Activated naive CD4-positive, alpha-beta T cell treated with anti-CD3 and anti-CD28 coated beads, Interleukin-2, amount 50 U/mL, for 24 hours (primary cell): ENCODE results near the gene E2F6.

Experiments
- H3K27ac Mint-ChIP-seq: one replicate; pipeline ENCODE4 v1.8.0; 2021; ENCODE audit warnings: mild to moderate bottlenecking, mixed read lengths
- H3K27me3 Mint-ChIP-seq: one replicate; pipeline ENCODE4 v1.8.0; 2021; ENCODE audit warnings: mixed read lengths
- H3K36me3 Mint-ChIP-seq: one replicate; pipeline ENCODE4 v1.8.0; 2021; ENCODE audit warnings: mixed read lengths
- H3K4me1 Mint-ChIP-seq: one replicate; pipeline ENCODE4 v1.8.0; 2021; ENCODE audit warnings: mixed read lengths
- H3K4me3 Mint-ChIP-seq: one replicate; pipeline ENCODE4 v1.8.0; 2021; ENCODE audit warnings: mild to moderate bottlenecking, mixed read lengths
- H3K9me3 Mint-ChIP-seq: one replicate; pipeline ENCODE4 v1.8.0; 2021; ENCODE audit warnings: mixed read lengths

Gene E2F6

GRCh38 chr2:11499081-11499743 lies 33.3 kb upstream of the E2F6 start:
- no peaks in the 10 kb centered on the region for H3K36me3 Mint-ChIP-seq

GRCh38 chr2:11498543-11499034 lies 32.6 kb upstream of the E2F6 start:
- Mint-ChIP-seq H3K27me3 (peaks cover 6% of the 10 kb centered on the region), H3K4me3 (no peak overlapping the region), H3K9me3 (peaks cover 8% of the 10 kb centered on the region), H3K36me3 (no peaks in the 10 kb centered on the region), H3K27ac (no peak overlapping the region), H3K4me1 (no peaks in the 10 kb centered on the region)

More at GRCh38 chr2:11499081-11499743, 33.3 kb upstream of the E2F6 start:
- H3K27ac Mint-ChIP-seq: no peak overlapping the region
- H3K4me3 Mint-ChIP-seq: no peak overlapping the region
- peaks cover 4% of the 10 kb centered on the region for H3K27me3 Mint-ChIP-seq
- no peaks in the 10 kb centered on the region for H3K4me1 Mint-ChIP-seq
- peaks cover 8% of the 10 kb centered on the region for H3K9me3 Mint-ChIP-seq

GRCh38 chr2:11495844-11496681 lies 30.1 kb upstream of the E2F6 start:
- peaks cover 2% of the 10 kb centered on the region for H3K27me3 Mint-ChIP-seq

GRCh38 chr2:11494310-11494709 lies 28.3 kb upstream of the E2F6 start:
- H3K4me1 Mint-ChIP-seq: no peaks in the 10 kb centered on the region
- no peak overlapping the region for H3K4me3 Mint-ChIP-seq
- H3K27me3 Mint-ChIP-seq: peaks cover 4% of the 10 kb centered on the region
- no peaks in the 10 kb centered on the region for H3K9me3 Mint-ChIP-seq
- no peaks in the 10 kb centered on the region for H3K36me3 Mint-ChIP-seq
- H3K27ac Mint-ChIP-seq: no peak overlapping the region

More at GRCh38 chr2:11495844-11496681, 30.1 kb upstream of the E2F6 start:
- Mint-ChIP-seq H3K4me1 (no peaks in the 10 kb centered on the region), H3K9me3 (no peaks in the 10 kb centered on the region), H3K4me3 (no peak overlapping the region), H3K27ac (no peak overlapping the region), H3K36me3 (no peaks in the 10 kb centered on the region)

DNA sequence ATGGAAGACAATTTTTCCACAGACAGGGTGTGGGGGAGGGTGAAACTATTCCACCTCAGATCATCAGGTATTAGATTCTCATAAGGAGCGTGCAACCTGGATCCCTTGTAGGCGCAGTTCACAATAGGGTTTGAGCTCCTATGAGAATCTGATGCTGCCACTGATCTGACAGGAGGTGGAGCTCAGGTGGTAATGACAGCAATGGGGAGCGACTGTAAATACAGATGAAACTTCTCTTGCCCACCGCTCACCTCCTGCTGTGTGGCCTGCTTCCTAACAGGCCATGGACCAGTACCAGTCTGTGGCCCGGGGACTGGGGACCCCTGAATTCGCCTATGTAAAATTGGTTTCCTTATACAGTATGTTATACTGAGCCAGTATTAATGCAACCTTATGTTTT lies 27.3 kb upstream of the E2F6 start:
- Mint-ChIP-seq H3K4me1 (no peaks in the 10 kb centered on the region), H3K9me3 (no peaks in the 10 kb centered on the region), H3K27ac (no peak overlapping the region), H3K4me3 (no peak overlapping the region), H3K36me3 (no peaks in the 10 kb centered on the region), H3K27me3 (peaks cover 4% of the 10 kb centered on the region)

DNA sequence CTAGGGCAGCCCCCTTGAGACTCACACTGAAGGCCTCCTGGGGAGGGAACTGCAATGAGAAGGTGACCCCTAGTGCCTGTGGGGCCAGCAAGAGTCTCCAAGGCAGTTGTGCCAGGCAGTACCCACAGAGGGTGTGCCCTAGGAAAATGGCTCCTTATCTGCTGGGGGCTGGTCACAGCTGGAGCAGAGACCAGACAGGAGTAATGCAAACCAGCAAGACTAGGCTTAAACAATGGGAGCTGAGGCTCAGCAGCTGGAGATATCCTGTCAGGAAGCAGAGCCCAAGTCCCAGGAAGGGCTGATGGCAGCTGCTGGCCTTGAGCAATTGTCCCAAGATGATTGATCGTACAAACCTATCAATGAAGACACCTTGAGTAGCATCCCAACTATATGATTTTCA lies 26.8 kb upstream of the E2F6 start:
- H3K36me3 Mint-ChIP-seq: no peaks in the 10 kb centered on the region
- H3K9me3 Mint-ChIP-seq: no peaks in the 10 kb centered on the region
- H3K27ac Mint-ChIP-seq: no peak overlapping the region

DNA sequence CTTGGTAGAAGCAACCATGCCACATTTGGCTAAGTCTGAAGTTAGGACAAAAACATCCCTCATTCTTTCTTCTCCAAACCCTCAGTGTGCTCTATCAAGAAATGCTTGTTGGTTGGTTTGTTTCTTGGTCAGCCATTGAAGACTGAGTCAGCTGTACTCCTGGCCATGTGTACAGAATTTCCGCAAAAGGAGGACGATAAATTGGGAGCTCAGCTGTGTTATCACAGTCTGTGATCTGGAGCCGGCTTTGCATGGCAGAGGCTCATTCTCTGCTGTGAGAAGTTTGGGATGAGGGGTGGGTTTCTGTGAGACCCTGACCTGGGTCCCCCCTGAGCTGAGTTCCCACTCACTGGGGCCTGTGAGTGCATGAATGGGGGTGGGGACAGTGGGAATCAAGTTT lies 26.3 kb upstream of the E2F6 start:
- Mint-ChIP-seq H3K27ac (no peak overlapping the region), H3K9me3 (no peaks in the 10 kb centered on the region), H3K4me3 (no peak overlapping the region), H3K4me1 (no peaks in the 10 kb centered on the region), H3K36me3 (no peaks in the 10 kb centered on the region), H3K27me3 (peaks cover 7% of the 10 kb centered on the region)

More for the DNA sequence above, 26.8 kb upstream of the E2F6 start:
- Mint-ChIP-seq H3K27me3 (peaks cover 4% of the 10 kb centered on the region), H3K4me3 (no peak overlapping the region), H3K4me1 (no peaks in the 10 kb centered on the region)

- no peaks in the 10 kb centered on the region for H3K36me3 Mint-ChIP-seq
- no peak overlapping the region for H3K27ac Mint-ChIP-seq
- H3K4me3 Mint-ChIP-seq: no peak overlapping the region
- no peaks in the 10 kb centered on the region for H3K9me3 Mint-ChIP-seq
- peaks cover 10% of the 10 kb centered on the region for H3K27me3 Mint-ChIP-seq
- no peaks in the 10 kb centered on the region for H3K4me1 Mint-ChIP-seq
These were observed 25.5 kb upstream of the E2F6 start for GRCh38 chr2:11491348-11491933.

DNA sequence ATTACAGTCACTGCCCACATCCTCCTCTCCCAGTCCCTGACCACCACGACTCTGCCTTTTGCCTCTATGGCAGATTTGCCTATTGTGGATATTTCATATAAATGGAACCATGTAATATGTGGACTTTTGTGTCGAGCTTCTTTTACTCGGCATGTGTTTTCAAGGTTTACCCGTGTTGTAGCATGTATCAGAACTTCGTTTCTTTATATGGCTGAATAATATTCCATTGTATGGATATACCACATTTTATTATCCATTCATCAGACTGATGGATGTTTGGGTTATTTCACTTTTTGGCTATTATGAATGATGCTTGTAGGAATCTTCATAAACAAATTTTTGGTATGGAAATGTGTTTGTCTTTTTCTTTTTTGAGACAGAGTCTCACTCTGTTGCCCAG lies 24.2 kb upstream of the E2F6 start:
- Mint-ChIP-seq H3K4me1 (no peaks in the 10 kb centered on the region), H3K4me3 (no peak overlapping the region), H3K9me3 (no peaks in the 10 kb centered on the region), H3K36me3 (no peaks in the 10 kb centered on the region), H3K27ac (no peak overlapping the region), H3K27me3 (peaks cover 19% of the 10 kb centered on the region)

GRCh38 chr2:11488809-11489208 lies 22.8 kb upstream of the E2F6 start:
- no peak overlapping the region for H3K4me3 Mint-ChIP-seq
- H3K27ac Mint-ChIP-seq: no peak overlapping the region
- peaks cover 26% of the 10 kb centered on the region for H3K27me3 Mint-ChIP-seq
- peaks cover 3% of the 10 kb centered on the region for H3K4me1 Mint-ChIP-seq
- no peaks in the 10 kb centered on the region for H3K9me3 Mint-ChIP-seq
- H3K36me3 Mint-ChIP-seq: no peaks in the 10 kb centered on the region

GRCh38 chr2:11483806-11484617 lies 18.1 kb upstream of the E2F6 start:
- H3K4me3 Mint-ChIP-seq: peak overlapping the region; percentile 27
- H3K27ac Mint-ChIP-seq: no peak overlapping the region
- H3K4me1 Mint-ChIP-seq: peaks cover 10% of the 10 kb centered on the region
- H3K27me3 Mint-ChIP-seq: peaks cover 43% of the 10 kb centered on the region
- H3K9me3 Mint-ChIP-seq: no peaks in the 10 kb centered on the region
- no peaks in the 10 kb centered on the region for H3K36me3 Mint-ChIP-seq

DNA sequence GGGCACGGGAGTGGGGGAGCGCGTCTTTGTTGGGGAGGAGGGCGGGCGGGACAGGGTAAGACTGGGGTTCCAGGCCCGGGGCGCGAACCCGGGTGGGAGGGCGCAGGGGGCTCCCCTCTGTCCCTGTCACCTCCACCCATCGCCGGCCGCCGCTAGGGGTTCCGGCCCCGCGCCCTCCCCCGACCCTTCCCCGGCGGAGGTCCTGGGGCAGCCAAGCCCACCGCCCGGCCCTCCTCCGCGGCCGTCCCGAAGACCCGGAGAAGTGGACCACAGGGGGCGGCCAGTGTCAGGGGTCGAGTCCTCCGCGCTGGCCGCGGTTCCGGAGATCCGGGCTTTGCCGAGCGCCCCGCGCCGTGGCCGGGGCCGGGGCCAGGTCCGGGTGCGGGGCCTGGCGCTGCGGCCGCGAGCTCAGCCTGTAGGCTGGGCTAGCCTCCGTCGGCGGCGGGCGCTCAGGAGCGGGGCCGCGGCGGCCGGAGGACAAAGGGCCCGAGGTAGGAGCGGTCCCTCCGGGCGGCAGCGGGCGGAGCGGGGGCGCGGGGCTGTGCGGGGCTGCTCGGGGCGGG lies 16.6 kb upstream of the E2F6 start:
- no peaks in the 10 kb centered on the region for H3K9me3 Mint-ChIP-seq
- peaks cover 46% of the 10 kb centered on the region for H3K27me3 Mint-ChIP-seq
- no peaks in the 10 kb centered on the region for H3K36me3 Mint-ChIP-seq
- H3K4me3 Mint-ChIP-seq: no peak overlapping the region
- H3K27ac Mint-ChIP-seq: no peak overlapping the region
- H3K4me1 Mint-ChIP-seq: peaks cover 10% of the 10 kb centered on the region

DNA sequence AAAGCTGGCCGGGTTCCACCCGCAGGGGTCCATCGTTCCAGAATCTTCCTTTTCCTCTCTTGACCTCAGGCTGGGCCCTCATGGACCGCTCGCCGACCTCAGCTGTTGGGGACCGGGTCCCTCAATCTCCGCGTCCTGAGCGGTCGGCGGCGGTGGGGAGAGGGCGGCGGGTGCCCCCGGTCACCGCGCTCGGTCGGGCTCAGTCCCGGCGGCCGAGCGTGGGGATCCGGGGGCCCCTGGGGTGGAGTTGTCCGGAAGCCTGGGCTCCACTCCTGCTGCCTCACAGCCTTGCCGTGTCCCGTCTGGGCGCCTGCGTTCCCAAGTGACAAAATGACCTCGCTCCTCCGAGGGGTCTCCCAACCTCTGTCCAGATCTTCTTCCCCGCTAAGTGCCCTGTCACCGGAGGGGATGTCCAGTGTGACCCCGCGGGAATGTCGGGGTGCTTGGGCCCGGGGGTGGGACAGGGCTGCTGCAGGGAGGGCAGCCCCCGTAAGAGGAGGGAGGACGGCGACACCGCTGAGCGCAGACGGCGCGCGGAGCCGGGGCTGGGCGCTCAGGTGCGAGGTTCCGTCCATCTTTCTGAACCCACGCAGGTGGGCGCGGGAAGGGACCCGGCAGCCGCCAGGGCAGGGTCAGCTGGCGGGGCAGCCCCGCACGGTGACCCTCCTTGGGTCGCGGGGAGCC lies 16.0 kb upstream of the E2F6 start:
- no peak overlapping the region for H3K4me3 Mint-ChIP-seq
- no peaks in the 10 kb centered on the region for H3K9me3 Mint-ChIP-seq
- no peaks in the 10 kb centered on the region for H3K36me3 Mint-ChIP-seq
- H3K4me1 Mint-ChIP-seq: peaks cover 10% of the 10 kb centered on the region
- H3K27me3 Mint-ChIP-seq: peaks cover 40% of the 10 kb centered on the region
- H3K27ac Mint-ChIP-seq: no peak overlapping the region

DNA sequence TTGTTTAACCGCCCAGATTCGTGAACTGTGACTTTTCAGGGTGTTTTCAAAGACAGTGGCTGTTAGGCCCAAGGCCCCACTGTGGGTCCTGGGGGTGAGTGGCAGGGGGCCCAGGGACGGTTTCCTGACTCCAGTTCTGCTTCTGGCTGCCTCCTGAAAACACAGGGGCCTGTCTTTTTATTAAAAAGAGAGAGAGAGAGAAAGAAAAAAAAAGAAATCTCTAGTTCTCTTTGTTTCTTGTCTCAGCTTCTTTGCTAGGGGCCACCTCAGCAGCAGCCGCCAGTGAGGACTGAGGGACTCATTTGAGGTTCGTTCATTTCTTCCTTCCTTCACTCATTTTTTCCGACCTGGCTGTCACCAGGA lies 15.4 kb upstream of the E2F6 start:
- H3K27ac Mint-ChIP-seq: no peak overlapping the region
- H3K4me1 Mint-ChIP-seq: peaks cover 10% of the 10 kb centered on the region
- H3K27me3 Mint-ChIP-seq: peaks cover 42% of the 10 kb centered on the region
- no peaks in the 10 kb centered on the region for H3K9me3 Mint-ChIP-seq
- no peaks in the 10 kb centered on the region for H3K36me3 Mint-ChIP-seq
- no peak overlapping the region for H3K4me3 Mint-ChIP-seq

DNA sequence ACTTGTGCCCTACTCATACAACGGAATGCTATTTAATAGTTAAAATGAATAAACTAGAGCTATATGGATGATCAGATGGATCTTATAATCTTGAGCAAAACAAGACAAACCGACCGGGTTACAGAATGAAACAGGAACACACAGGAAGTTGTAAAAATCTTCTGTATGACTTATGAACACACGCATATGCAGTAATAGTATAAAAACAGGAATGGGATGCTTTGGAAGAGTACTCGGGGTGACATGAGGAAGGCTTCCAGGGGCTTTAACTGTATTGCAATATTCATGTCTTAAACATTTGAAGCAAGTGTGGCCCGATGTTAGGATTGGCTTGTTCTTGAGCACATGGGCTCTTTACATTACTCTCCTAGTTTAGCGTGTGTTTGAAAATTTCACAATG lies 14.9 kb upstream of the E2F6 start:
- no peaks in the 10 kb centered on the region for H3K9me3 Mint-ChIP-seq
- no peak overlapping the region for H3K4me3 Mint-ChIP-seq
- no peak overlapping the region for H3K27ac Mint-ChIP-seq
- peaks cover 10% of the 10 kb centered on the region for H3K4me1 Mint-ChIP-seq
- H3K36me3 Mint-ChIP-seq: no peaks in the 10 kb centered on the region
- H3K27me3 Mint-ChIP-seq: peaks cover 39% of the 10 kb centered on the region
